ENCODE measurements around the gene IDI1. TPM values are rescaled to one million over a fixed set of nuclear protein-coding genes. Genes with fewer than 3 reads are reported as not detected.

IDI1 gene
- total RNA-seq, 1 experiment from 2014 or later: 47.2 TPM

GRCh38 chr10:994836-995558, 53.9 kb downstream of the IDI1 start:
- no peaks in the 10 kb centered on the region for H3K27me3 Mint-ChIP-seq (ENCODE audit: low read depth)
- ATAC-seq (no peak), DNase-seq (ENCODE audit: low spot score) (no peak)
- TF ChIP-seq ZNF232 (CRISPR knock-in tag; IDR thresholded peaks at IDR 0.05): no peak
- TF ChIP-seq PREB (CRISPR knock-in tag; IDR thresholded peaks at IDR 0.05; ENCODE audit: borderline replicate concordance): no peak
- TF ChIP-seq NR1H2 (CRISPR knock-in tag; IDR thresholded peaks at IDR 0.05): no peak
- TF ChIP-seq MXD4 (CRISPR knock-in tag; IDR thresholded peaks at IDR 0.05; ENCODE audit: borderline replicate concordance): no peak
- TF ChIP-seq ZMAT4 (CRISPR knock-in tag; IDR thresholded peaks at IDR 0.05): no peak
- no peak for TF ChIP-seq ATF6 (CRISPR knock-in tag; IDR thresholded peaks at IDR 0.05)
- CTCF ChIA-PET: no interaction called here
- POLR2A ChIA-PET: no interaction called here
- H3K9me3 Mint-ChIP-seq: no peaks in the 10 kb centered on the region
- no peak overlapping the region for H3K4me3 Mint-ChIP-seq
- H3K36me3 Mint-ChIP-seq: peaks cover 86% of the 10 kb centered on the region
- peaks cover 8% of the 10 kb centered on the region for H3K4me1 Mint-ChIP-seq
- H3K27ac Mint-ChIP-seq: peak overlapping the region; percentile 21

GRCh38 chr10:992871-993270, 56.0 kb downstream of the IDI1 start:
- Mint-ChIP-seq H3K4me3 (no peak overlapping the region), H3K36me3 (peaks cover 70% of the 10 kb centered on the region), H3K9me3 (no peaks in the 10 kb centered on the region), H3K27me3 (ENCODE audit: low read depth) (no peaks in the 10 kb centered on the region), H3K4me1 (peaks cover 18% of the 10 kb centered on the region), H3K27ac (no peak overlapping the region)
- TF ChIP-seq E2F4 (CRISPR knock-in tag; IDR thresholded peaks at IDR 0.05; ENCODE audit: borderline replicate concordance, low read depth) (no peak), RORB (CRISPR knock-in tag; IDR thresholded peaks at IDR 0.05) (no peak), ATF2 (CRISPR knock-in tag; IDR thresholded peaks at IDR 0.05; ENCODE audit: borderline replicate concordance, low read depth) (no peak), E2F5 (CRISPR knock-in tag; IDR thresholded peaks at IDR 0.05) (no peak), ZNF219 (CRISPR knock-in tag; IDR thresholded peaks at IDR 0.05; ENCODE audit: borderline replicate concordance) (no peak), E2F1 (CRISPR knock-in tag; IDR thresholded peaks at IDR 0.05) (no peak)
- ATAC-seq: no peak
- ChIA-PET CTCF (interaction anchor here (0.6 kb wide), 1 partner anchor 687 kb away, joined by 3 read pairs; no protein-coding TSS in a partner anchor), POLR2A (no interaction called here)
- no peak for DNase-seq (ENCODE audit: low spot score)

GRCh38 chr10:992467-992866, 56.5 kb downstream of the IDI1 start:
- POLR2A ChIA-PET: no interaction called here
- DNase-seq (ENCODE audit: low spot score): no peak
- Mint-ChIP-seq H3K27me3 (ENCODE audit: low read depth) (no peaks in the 10 kb centered on the region), H3K36me3 (peaks cover 66% of the 10 kb centered on the region), H3K9me3 (no peaks in the 10 kb centered on the region), H3K4me1 (peaks cover 19% of the 10 kb centered on the region), H3K27ac (no peak overlapping the region), H3K4me3 (no peak overlapping the region)
- CTCF ChIA-PET: interaction anchor here (0.6 kb wide), 1 partner anchor 686 kb away, joined by 3 read pairs; no protein-coding TSS in a partner anchor
- no peak for ATAC-seq
- TF ChIP-seq OVOL2 (CRISPR knock-in tag; IDR thresholded peaks at IDR 0.05; ENCODE audit: borderline replicate concordance) (no peak), SP1 (CRISPR knock-in tag; conservative IDR thresholded peaks at IDR 0.05) (no peak), ZNF425 (CRISPR knock-in tag; conservative IDR thresholded peaks at IDR 0.05) (no peak), ATF2 (CRISPR knock-in tag; IDR thresholded peaks at IDR 0.05; ENCODE audit: borderline replicate concordance, low read depth) (no peak), CBFB (CRISPR knock-in tag; IDR thresholded peaks at IDR 0.05; ENCODE audit: low read depth) (no peak)
